Measurements from ENCODE around the gene C21orf58. TPM values are rescaled to one million over a fixed set of nuclear protein-coding genes. Genes with fewer than 3 reads are reported as not detected.

Gene C21orf58
- total RNA-seq, 6 experiments from 2014 or later, result 1.00 to 2.4 (median 1.4) TPM

GRCh38 chr21:46273341-46273740 is 50.3 kb downstream of the C21orf58 start:
- no peak for ATAC-seq
- intact Hi-C loops (cut with DNase I), result no loop called here

GRCh38 chr21:46269466-46269865 is 54.2 kb downstream of the C21orf58 start:
- ATAC-seq (no peak), DNase-seq (no peak)
- WGBS (ENCODE audit: insufficient coverage, low coverage, low lambda C conversion rate, missing lambda C conversion rate), result no CpG with 5 or more reads among the region's 10 CpGs
- Histone ChIP-seq H3K27ac (no peak overlapping the region), H3K27me3 (no peaks in the 10 kb centered on the region), H3K4me3 (no peak overlapping the region), H3K4me1 (no peaks in the 10 kb centered on the region), H3K36me3 (peaks cover 0 to 95% (median 53%) of the 10 kb centered on the region in 4 donors), H3K9me3 (no peaks in the 10 kb centered on the region)
- no peak for TF ChIP-seq POLR2A (IDR thresholded peaks at IDR 0.05)
- TF ChIP-seq, protein P1, sequence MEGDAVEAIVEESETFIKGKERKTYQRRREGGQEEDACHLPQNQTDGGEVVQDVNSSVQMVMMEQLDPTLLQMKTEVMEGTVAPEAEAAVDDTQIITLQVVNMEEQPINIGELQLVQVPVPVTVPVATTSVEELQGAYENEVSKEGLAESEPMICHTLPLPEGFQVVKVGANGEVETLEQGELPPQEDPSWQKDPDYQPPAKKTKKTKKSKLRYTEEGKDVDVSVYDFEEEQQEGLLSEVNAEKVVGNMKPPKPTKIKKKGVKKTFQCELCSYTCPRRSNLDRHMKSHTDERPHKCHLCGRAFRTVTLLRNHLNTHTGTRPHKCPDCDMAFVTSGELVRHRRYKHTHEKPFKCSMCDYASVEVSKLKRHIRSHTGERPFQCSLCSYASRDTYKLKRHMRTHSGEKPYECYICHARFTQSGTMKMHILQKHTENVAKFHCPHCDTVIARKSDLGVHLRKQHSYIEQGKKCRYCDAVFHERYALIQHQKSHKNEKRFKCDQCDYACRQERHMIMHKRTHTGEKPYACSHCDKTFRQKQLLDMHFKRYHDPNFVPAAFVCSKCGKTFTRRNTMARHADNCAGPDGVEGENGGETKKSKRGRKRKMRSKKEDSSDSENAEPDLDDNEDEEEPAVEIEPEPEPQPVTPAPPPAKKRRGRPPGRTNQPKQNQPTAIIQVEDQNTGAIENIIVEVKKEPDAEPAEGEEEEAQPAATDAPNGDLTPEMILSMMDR (IDR thresholded peaks at IDR 0.05), result no peak
- intact Hi-C loops (cut with DNase I), result no loop called here

More at GRCh38 chr21:46273341-46273740, 50.3 kb downstream of the C21orf58 start:
- no peak overlapping the region for H3K4me3 ChIP-seq
- DNase-seq, result no peak
- H3K4me1 ChIP-seq, result no peaks in the 10 kb centered on the region
- no peaks in the 10 kb centered on the region for H3K27me3 ChIP-seq
- H3K27ac ChIP-seq, result no peak overlapping the region
- no peak for TF ChIP-seq POLR2A (IDR thresholded peaks at IDR 0.05)
- TF ChIP-seq, protein P1 (IDR thresholded peaks at IDR 0.05), result no peak
- no peaks in the 10 kb centered on the region for H3K9me3 ChIP-seq
- 98% methylated on average over 13 of the region's 14 CpGs for WGBS (ENCODE audit: insufficient coverage, low coverage, low lambda C conversion rate, missing lambda C conversion rate)
- H3K36me3 ChIP-seq, result peaks cover 4 to 96% (median 64%) of the 10 kb centered on the region in 4 donors

DNA sequence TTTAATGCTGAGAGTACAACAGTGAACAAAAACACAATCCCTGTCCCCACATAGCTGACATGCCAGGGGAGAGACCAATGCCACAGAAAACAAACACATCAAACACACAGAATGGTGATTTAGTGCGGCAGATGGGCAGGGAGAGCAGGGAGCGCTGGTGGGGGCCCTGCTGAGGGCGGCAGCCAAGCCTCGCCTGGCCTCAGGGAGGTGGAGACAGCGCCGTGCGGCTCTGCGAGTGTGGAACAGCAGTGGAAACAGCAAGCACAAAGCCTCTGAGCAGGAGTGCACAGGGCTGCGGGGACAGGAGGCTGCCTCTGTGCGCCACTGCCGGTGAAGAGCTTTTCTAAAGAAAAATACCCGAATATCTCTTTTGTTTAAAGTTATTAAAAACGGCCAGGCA is 55.3 kb downstream of the C21orf58 start:
- peaks cover 0 to 92% (median 43%) of the 10 kb centered on the region in 4 donors for H3K36me3 ChIP-seq
- 85% methylated on average over 6 of the region's 13 CpGs for WGBS (ENCODE audit: insufficient coverage, low coverage, low lambda C conversion rate, missing lambda C conversion rate)
- intact Hi-C loops (cut with DNase I), result no loop called here

GRCh38 chr21:46266946-46267345 is 56.7 kb downstream of the C21orf58 start:
- intact Hi-C loops (cut with DNase I), result no loop called here
- peaks cover 0 to 88% (median 36%) of the 10 kb centered on the region in 4 donors for H3K36me3 ChIP-seq
- TF ChIP-seq, protein P1 (IDR thresholded peaks at IDR 0.05), result no peak
- TF ChIP-seq POLR2A (IDR thresholded peaks at IDR 0.05), result no peak
- 83% methylated on average over 1 of the region's 19 CpGs for WGBS (ENCODE audit: insufficient coverage, low coverage, low lambda C conversion rate, missing lambda C conversion rate)
- no peaks in the 10 kb centered on the region for H3K4me1 ChIP-seq
- no peaks in the 10 kb centered on the region for H3K9me3 ChIP-seq
- DNase-seq, result no peak
- no peak overlapping the region for H3K4me3 ChIP-seq
- H3K27me3 ChIP-seq, result no peaks in the 10 kb centered on the region
- H3K27ac ChIP-seq, result no peak overlapping the region
- no peak for ATAC-seq

More for the DNA sequence above, 55.3 kb downstream of the C21orf58 start:
- Histone ChIP-seq H3K4me1 (no peaks in the 10 kb centered on the region), H3K27ac (no peak overlapping the region), H3K27me3 (no peaks in the 10 kb centered on the region), H3K4me3 (no peak overlapping the region), H3K9me3 (no peaks in the 10 kb centered on the region)
- DNase-seq (no peak), ATAC-seq (no peak)
- TF ChIP-seq, protein P1 (IDR thresholded peaks at IDR 0.05), result no peak
- no peak for TF ChIP-seq POLR2A (IDR thresholded peaks at IDR 0.05)
